ENCODE measurements around the gene COQ10B.

- TF ChIP-seq CTCF (IDR thresholded peaks at IDR 0.05; ENCODE audit: low read depth, low read length, missing input control) (no peak), ZBTB33 (IDR thresholded peaks at IDR 0.05) (no peak), YY1 (IDR thresholded peaks at IDR 0.05) (no peak), JUND (IDR thresholded peaks at IDR 0.05) (no peak), GABPA (IDR thresholded peaks at IDR 0.05 in 1 of 2, conservative IDR thresholded peaks at IDR 0.05 in 1 of 2) (no peak), FOXA1 (IDR thresholded peaks at IDR 0.05) (no peak), MAX (IDR thresholded peaks at IDR 0.05) (no peak)
Observed at GRCh38 chr2:197455428-197455827, 2.1 kb downstream of the COQ10B start.
